GM12874 (cell line): ENCODE measurements around the gene GPR31.
A peak's percentile ranks its signal among the peaks of the same experiment; 100 is the strongest.

Source experiments
- TF ChIP-seq, protein P1 (sequence below): IDR thresholded peaks from 2 replicates; pipeline ENCODE4 v1.5.1; 2011; ENCODE audit warnings: low read depth, mild to moderate bottlenecking, control low read depth, low read length, moderate library complexity; ENCODE audit not compliant: insufficient read depth

GPR31 gene

DNA sequence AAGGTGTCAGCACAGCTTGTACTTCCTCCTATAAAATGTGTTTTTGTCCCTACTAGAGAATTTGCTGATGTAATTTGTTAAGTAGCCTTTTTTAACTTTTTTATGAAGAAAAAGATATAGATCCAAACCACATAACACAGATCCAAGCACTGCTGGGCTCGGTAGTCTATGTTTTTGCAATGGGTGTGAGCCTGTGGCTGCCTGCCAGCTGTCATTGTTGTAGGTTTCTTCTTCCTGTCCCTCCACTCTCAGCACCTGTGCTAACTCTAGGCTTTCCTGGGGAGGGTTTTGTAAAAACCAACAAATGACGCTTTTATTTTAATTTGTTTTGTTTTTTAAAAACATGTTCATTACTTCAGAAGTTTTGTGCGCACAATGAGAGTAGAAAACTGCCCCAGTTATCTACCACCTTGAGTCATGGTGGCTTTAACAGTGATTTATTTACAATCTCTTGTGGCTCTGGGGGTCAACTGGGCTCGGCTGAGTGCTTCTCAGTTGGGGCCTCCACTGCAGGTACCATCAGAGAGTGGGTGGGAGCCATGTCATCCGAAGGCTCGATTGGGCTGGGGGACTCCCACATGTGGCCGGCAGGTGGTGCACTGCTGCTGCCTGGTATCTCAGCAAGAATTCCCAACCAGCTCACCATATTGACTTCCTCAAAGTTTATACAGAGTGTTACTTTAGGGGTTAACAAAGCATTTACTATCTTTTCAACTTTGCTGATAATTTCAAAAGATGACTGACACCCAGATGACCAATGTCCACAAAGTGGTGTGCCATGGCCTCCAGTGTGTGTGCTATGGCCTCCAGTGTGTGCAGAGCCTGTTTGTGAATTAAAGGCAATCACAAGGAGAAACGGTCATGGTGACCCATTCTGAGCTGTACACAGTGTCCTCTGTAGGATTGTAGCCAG, 37.9 kb downstream of the GPR31 start:
- TF ChIP-seq, protein P1, sequence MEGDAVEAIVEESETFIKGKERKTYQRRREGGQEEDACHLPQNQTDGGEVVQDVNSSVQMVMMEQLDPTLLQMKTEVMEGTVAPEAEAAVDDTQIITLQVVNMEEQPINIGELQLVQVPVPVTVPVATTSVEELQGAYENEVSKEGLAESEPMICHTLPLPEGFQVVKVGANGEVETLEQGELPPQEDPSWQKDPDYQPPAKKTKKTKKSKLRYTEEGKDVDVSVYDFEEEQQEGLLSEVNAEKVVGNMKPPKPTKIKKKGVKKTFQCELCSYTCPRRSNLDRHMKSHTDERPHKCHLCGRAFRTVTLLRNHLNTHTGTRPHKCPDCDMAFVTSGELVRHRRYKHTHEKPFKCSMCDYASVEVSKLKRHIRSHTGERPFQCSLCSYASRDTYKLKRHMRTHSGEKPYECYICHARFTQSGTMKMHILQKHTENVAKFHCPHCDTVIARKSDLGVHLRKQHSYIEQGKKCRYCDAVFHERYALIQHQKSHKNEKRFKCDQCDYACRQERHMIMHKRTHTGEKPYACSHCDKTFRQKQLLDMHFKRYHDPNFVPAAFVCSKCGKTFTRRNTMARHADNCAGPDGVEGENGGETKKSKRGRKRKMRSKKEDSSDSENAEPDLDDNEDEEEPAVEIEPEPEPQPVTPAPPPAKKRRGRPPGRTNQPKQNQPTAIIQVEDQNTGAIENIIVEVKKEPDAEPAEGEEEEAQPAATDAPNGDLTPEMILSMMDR = peak; percentile 66

DNA sequence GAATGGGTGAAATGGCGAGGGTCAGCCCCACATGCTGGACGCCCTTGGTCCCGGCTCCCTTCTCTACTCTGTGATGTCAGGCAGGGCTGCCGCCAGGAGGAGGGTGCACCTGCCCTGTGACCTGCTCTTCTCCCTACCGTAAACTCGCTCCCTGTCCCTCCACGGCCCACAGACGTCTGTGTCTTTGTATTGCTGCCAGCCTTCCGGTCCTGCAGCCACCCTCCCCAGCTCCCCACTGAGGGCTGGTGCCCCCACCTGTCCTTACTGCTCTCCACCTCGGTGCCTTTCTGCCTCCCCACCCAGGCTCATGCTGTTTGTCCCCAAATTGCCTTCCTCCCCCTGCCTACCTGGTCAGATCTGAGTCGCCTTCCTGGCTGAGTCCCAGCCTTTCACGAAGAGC, 38.9 kb downstream of the GPR31 start:
- TF ChIP-seq, protein P1 = no peak

DNA sequence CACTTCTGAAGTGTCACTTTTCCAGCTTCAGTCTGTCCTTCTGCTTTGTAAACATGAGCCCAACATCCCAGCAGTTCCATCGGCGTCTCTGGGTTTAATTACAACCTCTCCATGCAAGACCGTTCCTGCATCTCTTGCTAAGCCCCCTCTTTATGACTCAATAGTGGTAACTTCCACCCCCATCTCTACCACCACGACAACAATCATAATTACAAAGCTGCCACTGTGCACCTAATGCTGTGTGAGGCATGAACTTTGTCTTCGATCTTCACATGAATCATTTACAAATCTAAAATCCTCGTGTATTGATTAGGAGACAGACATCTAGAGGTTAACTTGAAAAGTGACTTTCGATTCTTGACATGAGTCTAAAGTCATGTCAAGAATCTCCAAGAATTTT, 39.8 kb downstream of the GPR31 start:
- TF ChIP-seq, protein P1 = no peak

DNA sequence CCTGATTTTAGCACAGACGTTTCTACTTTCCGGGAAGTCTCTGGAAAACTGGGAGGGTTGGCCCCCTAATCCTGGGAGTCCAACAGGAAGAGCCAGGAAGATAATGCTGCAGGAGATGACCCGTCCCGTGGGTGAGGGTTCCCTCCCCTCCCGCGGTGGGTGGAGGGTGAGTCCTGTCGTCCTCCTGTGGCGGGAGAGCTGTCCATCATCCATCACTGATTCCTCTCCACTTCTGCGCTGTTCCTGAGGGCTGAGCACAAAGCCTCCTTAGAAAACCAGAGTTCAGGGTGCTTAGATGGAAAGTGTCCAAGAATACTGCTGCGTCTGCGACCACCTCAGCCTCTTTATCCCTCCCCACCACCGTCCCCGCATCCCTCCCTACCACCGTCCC, 40.9 kb downstream of the GPR31 start:
- TF ChIP-seq, protein P1 = no peak

DNA sequence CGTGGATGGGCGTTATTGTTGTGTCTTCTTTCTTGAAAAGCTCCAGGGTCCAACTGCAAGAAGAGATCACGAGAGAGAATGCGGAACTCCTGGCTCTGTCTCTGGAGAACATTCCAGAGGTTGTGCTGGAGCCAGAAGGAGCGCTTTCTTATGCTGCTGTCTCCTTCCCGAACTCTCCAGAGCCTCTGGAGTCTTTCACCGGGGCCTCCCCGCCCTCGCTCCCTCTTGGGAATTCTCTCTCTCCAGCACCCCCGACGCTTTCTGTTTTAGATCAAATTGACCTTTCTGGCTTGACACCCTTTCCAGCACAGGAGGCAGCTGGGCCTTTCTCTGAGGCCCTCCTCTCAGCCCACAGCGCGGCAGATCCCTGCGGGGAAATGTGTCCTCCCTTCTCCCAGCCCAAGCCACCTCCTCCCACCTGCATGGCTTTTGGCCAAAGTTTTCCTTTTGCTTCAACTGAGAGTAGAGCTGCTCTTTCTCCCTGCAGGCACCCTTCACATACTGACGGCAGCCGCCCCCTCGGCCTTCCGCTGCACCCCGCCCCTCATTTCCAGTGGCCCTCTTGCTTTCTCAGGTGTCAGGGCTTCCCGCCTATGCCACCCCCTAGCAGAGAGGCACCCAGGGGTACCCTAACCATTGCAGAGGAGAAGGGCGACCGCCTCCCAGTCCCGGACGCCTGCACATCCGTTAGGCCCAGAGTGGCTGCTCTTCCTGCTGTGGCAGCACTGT, 41.5 kb downstream of the GPR31 start:
- TF ChIP-seq, protein P1 = no peak

DNA sequence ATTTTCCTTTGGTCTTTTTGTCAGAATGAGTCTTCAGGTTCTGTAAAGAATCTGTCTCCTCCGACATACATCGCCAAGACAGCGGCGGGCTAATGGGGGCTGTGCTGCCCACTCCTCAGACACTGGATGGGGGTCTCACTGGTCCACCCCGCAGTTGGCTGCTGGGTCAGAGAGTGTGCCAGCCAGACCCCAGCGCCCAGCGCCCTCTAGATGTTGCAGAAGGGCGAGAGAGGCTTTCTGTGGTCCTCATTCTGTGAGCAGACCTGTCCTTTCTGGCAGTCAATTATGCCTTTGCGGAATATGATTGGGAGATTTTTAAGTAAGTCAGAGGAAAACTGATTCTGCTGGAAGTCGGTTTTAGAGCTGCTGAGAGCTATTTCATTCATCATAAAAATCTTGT, 42.7 kb downstream of the GPR31 start:
- TF ChIP-seq, protein P1 = peak; percentile 50
